ENCODE measurements around the gene RIN3. TPM values are rescaled to one million over a fixed set of nuclear protein-coding genes. Genes with fewer than 3 reads are reported as not detected.

The RIN3 gene
- total RNA-seq, 1 experiment from 2014 or later, result 4.8 TPM

GRCh38 chr14:92654239-92654901 is 140.8 kb downstream of the RIN3 start:
- Histone ChIP-seq H3K79me2 (ENCODE audit: low read length) (no peaks in the 10 kb centered on the region), H3K4me1 (ENCODE audit: insufficient read depth, low read length) (peaks cover 11% of the 10 kb centered on the region; the same call in 1 of the 2 replicates), H4K20me1 (ENCODE audit: low read length) (no peaks in the 10 kb centered on the region), H3K4me3 (ENCODE audit: low read length) (no peak overlapping the region), H3K9me2 (replicated peaks; ENCODE audit: low read length) (no peaks in the 10 kb centered on the region), H3K27ac (ENCODE audit: low read length) (no peak overlapping the region), H3F3A (ENCODE audit: low read length, unreplicated experiment) (no peaks in the 10 kb centered on the region), H3K27me3 (ENCODE audit: low read length) (no peaks in the 10 kb centered on the region), H3K9ac (ENCODE audit: low read length) (no peak overlapping the region), H3K36me3 (ENCODE audit: low read depth, low read length) (no peaks in the 10 kb centered on the region), H3K9me3 (ENCODE audit: low read length) (no peaks in the 10 kb centered on the region), H2AFZ (ENCODE audit: low read length) (no peak overlapping the region), H3K4me2 (ENCODE audit: low read length) (no peak overlapping the region)
- BruUV-seq (replicated peaks), result no TSS peak
- no peak for ATAC-seq
- CTCF ChIA-PET, result no interaction called here
- no peak for DNase-seq
- no peak for TF ChIP-seq CTCF (conservative IDR thresholded peaks at IDR 0.05; ENCODE audit: low read depth, low read length)
- no peak for TF ChIP-seq EZH2 (IDR thresholded peaks at IDR 0.05; ENCODE audit: low read length, unreplicated experiment)
- no peak for TF ChIP-seq EZH2phosphoT487 (IDR thresholded peaks at IDR 0.05; ENCODE audit: borderline replicate concordance, low read length)
- intact Hi-C loops (cut with micrococcal nuclease), result no loop called here
- POLR2A ChIA-PET (ENCODE audit: unreplicated experiment), result interaction anchor here (0.5 kb wide), 1 partner anchor 28 kb away, joined by 5 read pairs; no protein-coding TSS in a partner anchor

- H3K9me2 ChIP-seq (replicated peaks; ENCODE audit: low read length), result no peaks in the 10 kb centered on the region
- no peaks in the 10 kb centered on the region for H3K27me3 ChIP-seq (ENCODE audit: low read length)
- DNase-seq, result no peak
- no peak overlapping the region for H3K9ac ChIP-seq (ENCODE audit: low read length)
- no peaks in the 10 kb centered on the region for H4K20me1 ChIP-seq (ENCODE audit: low read length)
- H3K4me1 ChIP-seq (ENCODE audit: insufficient read depth, low read length), result peaks cover under 1% of the 10 kb centered on the region; the same call in 1 of the 2 replicates
- no peak for ATAC-seq
- no peak overlapping the region for H3K4me2 ChIP-seq (ENCODE audit: low read length)
- POLR2A ChIA-PET (ENCODE audit: unreplicated experiment), result no interaction called here
- intact Hi-C loops (cut with micrococcal nuclease), result no loop called here
- no peaks in the 10 kb centered on the region for H3F3A ChIP-seq (ENCODE audit: low read length, unreplicated experiment)
- no peaks in the 10 kb centered on the region for H3K9me3 ChIP-seq (ENCODE audit: low read length)
- no peaks in the 10 kb centered on the region for H3K36me3 ChIP-seq (ENCODE audit: low read depth, low read length)
- no peak overlapping the region for H2AFZ ChIP-seq (ENCODE audit: low read length)
- H3K79me2 ChIP-seq (ENCODE audit: low read length), result no peaks in the 10 kb centered on the region
- BruUV-seq (replicated peaks), result no TSS peak
- no peak overlapping the region for H3K4me3 ChIP-seq (ENCODE audit: low read length)
- CTCF ChIA-PET, result no interaction called here
- TF ChIP-seq EZH2phosphoT487 (IDR thresholded peaks at IDR 0.05; ENCODE audit: borderline replicate concordance, low read length) (no peak), CTCF (conservative IDR thresholded peaks at IDR 0.05; ENCODE audit: low read depth, low read length) (no peak), EZH2 (IDR thresholded peaks at IDR 0.05; ENCODE audit: low read length, unreplicated experiment) (no peak)
- H3K27ac ChIP-seq (ENCODE audit: low read length), result no peak overlapping the region
These were observed 142.0 kb downstream of the RIN3 start for GRCh38 chr14:92655419-92656201.

Measured in PC-3 (cell line).